Measurements from ENCODE around the gene EPHA3. TPM values are rescaled to one million over a fixed set of nuclear protein-coding genes. Genes with fewer than 3 reads are reported as not detected.

Gene EPHA3
- total RNA-seq, 1 experiment from 2014 or later = 0.74 TPM

DNA sequence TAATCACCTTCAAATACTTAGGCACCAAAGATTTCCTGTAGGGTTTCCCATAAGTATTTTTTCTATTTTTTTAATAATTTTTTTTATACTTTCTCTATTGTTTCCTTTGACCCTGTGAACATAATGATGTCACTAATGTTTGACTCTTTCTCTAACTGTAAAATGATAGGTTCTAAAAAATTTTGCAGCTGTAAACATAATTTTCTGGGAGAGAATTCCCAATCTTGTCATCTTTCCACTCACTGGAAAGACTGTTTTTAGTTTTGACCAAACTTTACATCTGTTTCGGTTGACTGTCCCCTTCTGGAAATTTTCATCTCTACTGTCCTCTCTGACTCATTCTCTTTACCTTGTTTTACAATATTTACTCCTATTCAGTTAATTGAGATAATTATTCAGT, 5.5 kb upstream of the EPHA3 start:
- TF ChIP-seq, protein P1, sequence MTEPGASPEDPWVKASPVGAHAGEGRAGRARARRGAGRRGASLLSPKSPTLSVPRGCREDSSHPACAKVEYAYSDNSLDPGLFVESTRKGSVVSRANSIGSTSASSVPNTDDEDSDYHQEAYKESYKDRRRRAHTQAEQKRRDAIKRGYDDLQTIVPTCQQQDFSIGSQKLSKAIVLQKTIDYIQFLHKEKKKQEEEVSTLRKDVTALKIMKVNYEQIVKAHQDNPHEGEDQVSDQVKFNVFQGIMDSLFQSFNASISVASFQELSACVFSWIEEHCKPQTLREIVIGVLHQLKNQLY (CRISPR knock-in tag; IDR thresholded peaks at IDR 0.05) = no peak
- TF ChIP-seq, protein P2, sequence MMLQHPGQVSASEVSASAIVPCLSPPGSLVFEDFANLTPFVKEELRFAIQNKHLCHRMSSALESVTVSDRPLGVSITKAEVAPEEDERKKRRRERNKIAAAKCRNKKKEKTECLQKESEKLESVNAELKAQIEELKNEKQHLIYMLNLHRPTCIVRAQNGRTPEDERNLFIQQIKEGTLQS (CRISPR knock-in tag; conservative IDR thresholded peaks at IDR 0.05) = no peak
- TF ChIP-seq, protein P3, sequence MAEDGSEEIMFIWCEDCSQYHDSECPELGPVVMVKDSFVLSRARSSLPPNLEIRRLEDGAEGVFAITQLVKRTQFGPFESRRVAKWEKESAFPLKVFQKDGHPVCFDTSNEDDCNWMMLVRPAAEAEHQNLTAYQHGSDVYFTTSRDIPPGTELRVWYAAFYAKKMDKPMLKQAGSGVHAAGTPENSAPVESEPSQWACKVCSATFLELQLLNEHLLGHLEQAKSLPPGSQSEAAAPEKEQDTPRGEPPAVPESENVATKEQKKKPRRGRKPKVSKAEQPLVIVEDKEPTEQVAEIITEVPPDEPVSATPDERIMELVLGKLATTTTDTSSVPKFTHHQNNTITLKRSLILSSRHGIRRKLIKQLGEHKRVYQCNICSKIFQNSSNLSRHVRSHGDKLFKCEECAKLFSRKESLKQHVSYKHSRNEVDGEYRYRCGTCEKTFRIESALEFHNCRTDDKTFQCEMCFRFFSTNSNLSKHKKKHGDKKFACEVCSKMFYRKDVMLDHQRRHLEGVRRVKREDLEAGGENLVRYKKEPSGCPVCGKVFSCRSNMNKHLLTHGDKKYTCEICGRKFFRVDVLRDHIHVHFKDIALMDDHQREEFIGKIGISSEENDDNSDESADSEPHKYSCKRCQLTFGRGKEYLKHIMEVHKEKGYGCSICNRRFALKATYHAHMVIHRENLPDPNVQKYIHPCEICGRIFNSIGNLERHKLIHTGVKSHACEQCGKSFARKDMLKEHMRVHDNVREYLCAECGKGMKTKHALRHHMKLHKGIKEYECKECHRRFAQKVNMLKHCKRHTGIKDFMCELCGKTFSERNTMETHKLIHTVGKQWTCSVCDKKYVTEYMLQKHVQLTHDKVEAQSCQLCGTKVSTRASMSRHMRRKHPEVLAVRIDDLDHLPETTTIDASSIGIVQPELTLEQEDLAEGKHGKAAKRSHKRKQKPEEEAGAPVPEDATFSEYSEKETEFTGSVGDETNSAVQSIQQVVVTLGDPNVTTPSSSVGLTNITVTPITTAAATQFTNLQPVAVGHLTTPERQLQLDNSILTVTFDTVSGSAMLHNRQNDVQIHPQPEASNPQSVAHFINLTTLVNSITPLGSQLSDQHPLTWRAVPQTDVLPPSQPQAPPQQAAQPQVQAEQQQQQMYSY (CRISPR knock-in tag; IDR thresholded peaks at IDR 0.05) = no peak
- TF ChIP-seq, protein P4, sequence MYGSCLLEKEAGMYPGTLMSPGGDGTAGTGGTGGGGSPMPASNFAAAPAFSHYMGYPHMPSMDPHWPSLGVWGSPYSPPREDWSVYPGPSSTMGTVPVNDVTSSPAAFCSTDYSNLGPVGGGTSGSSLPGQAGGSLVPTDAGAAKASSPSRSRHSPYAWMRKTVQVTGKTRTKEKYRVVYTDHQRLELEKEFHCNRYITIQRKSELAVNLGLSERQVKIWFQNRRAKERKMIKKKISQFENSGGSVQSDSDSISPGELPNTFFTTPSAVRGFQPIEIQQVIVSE (CRISPR knock-in tag; IDR thresholded peaks at IDR 0.05; ENCODE audit: borderline replicate concordance) = no peak
- no peak for TF ChIP-seq MXD4 (CRISPR knock-in tag; IDR thresholded peaks at IDR 0.05; ENCODE audit: borderline replicate concordance)
- TF ChIP-seq, protein P5, sequence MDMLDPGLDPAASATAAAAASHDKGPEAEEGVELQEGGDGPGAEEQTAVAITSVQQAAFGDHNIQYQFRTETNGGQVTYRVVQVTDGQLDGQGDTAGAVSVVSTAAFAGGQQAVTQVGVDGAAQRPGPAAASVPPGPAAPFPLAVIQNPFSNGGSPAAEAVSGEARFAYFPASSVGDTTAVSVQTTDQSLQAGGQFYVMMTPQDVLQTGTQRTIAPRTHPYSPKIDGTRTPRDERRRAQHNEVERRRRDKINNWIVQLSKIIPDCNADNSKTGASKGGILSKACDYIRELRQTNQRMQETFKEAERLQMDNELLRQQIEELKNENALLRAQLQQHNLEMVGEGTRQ (CRISPR knock-in tag; IDR thresholded peaks at IDR 0.05) = no peak
- TF ChIP-seq, protein P6, sequence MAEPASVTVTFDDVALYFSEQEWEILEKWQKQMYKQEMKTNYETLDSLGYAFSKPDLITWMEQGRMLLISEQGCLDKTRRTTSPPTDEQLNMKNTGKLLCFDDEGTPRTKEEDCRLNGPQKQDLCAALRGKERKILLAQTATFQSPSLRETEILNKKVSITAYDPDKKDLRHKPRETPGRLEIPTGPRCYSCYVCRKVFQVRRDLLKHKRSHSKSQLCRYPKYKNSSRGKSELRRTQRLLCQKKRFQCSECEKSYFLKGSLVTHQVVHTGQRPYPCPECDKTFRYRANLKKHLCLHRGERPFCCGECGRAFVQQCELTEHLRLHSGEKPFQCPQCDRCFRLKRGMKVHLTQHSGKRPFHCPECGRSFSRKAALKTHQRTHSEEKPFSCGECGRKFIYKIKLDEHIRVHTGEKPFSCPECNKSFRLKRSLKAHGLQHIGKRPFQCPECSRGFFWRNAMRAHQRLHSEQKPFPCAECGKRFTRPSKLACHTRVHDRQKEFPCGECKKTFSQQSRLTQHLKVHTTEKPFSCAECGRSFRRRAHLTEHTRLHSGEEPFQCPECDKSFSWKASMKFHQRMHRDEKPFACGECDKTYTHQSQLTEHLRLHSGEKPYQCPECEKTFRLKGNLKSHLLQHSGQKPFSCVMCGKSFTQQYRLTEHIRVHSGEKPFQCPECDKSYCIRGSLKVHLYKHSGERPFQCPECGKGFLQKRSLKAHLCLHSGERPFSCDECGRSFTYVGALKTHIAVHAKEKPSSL (CRISPR knock-in tag; conservative IDR thresholded peaks at IDR 0.05) = no peak
- TF ChIP-seq FOXJ3 (CRISPR knock-in tag; IDR thresholded peaks at IDR 0.05; ENCODE audit: borderline replicate concordance) = no peak
- TF ChIP-seq SMAD4 (CRISPR knock-in tag; IDR thresholded peaks at IDR 0.05) = no peak
- TF ChIP-seq, protein P7, sequence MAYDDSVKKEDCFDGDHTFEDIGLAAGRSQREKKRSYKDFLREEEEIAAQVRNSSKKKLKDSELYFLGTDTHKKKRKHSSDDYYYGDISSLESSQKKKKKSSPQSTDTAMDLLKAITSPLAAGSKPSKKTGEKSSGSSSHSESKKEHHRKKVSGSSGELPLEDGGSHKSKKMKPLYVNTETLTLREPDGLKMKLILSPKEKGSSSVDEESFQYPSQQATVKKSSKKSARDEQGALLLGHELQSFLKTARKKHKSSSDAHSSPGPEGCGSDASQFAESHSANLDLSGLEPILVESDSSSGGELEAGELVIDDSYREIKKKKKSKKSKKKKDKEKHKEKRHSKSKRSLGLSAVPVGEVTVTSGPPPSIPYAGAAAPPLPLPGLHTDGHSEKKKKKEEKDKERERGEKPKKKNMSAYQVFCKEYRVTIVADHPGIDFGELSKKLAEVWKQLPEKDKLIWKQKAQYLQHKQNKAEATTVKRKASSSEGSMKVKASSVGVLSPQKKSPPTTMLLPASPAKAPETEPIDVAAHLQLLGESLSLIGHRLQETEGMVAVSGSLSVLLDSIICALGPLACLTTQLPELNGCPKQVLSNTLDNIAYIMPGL (CRISPR knock-in tag; IDR thresholded peaks at IDR 0.05) = no peak
- TF ChIP-seq, protein P8, sequence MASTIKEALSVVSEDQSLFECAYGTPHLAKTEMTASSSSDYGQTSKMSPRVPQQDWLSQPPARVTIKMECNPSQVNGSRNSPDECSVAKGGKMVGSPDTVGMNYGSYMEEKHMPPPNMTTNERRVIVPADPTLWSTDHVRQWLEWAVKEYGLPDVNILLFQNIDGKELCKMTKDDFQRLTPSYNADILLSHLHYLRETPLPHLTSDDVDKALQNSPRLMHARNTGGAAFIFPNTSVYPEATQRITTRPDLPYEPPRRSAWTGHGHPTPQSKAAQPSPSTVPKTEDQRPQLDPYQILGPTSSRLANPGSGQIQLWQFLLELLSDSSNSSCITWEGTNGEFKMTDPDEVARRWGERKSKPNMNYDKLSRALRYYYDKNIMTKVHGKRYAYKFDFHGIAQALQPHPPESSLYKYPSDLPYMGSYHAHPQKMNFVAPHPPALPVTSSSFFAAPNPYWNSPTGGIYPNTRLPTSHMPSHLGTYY (CRISPR knock-in tag; IDR thresholded peaks at IDR 0.05) = no peak
- POLR2A ChIA-PET = no interaction called here
- Mint-ChIP-seq H3K27me3 (ENCODE audit: low read depth) (no peaks in the 10 kb centered on the region; the same call in 1 of the 2 replicates), H3K27ac (no peak overlapping the region), H3K36me3 (no peaks in the 10 kb centered on the region), H3K9me3 (no peaks in the 10 kb centered on the region), H3K4me1 (peaks cover 10% of the 10 kb centered on the region), H3K4me3 (no peak overlapping the region)
- DNase-seq (ENCODE audit: low spot score) (no peak), ATAC-seq (no peak)
- CTCF ChIA-PET = interaction anchor here (0.5 to 1.6 kb wide), 3 partner anchors 9 to 883 kb away, joined by 3 to 6 read pairs (median 3); no protein-coding TSS in a partner anchor

DNA sequence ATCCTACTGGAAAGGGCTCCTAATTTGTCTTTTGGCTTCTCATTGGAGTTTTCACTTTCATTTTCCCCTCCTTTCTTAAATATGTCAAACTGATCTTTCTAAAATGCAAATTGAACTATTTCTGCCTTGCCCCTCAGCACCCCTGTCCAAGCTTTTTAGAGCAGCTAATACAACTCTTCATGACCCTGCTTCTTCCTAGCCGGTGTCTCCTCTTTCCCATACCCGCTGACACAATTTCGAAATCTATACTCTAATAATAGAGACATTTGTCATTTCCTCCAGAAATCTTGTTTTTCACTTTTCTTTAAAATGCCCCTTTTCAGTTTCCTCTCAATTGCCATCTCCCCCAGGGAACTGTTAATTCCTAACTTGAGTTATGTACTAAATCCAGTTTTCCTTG, 2.9 kb upstream of the EPHA3 start:
- Mint-ChIP-seq H3K9me3 (no peaks in the 10 kb centered on the region), H3K27ac (no peak overlapping the region), H3K27me3 (ENCODE audit: low read depth) (no peaks in the 10 kb centered on the region; the same call in 1 of the 2 replicates), H3K4me3 (no peak overlapping the region), H3K36me3 (no peaks in the 10 kb centered on the region), H3K4me1 (peaks cover 22% of the 10 kb centered on the region)
- ChIA-PET POLR2A (no interaction called here), CTCF (no interaction called here)
- TF ChIP-seq ZNF671 (CRISPR knock-in tag; IDR thresholded peaks at IDR 0.05) = no peak
- no peak for TF ChIP-seq NR1H2 (CRISPR knock-in tag; IDR thresholded peaks at IDR 0.05)
- TF ChIP-seq, protein P8 (CRISPR knock-in tag; IDR thresholded peaks at IDR 0.05) = no peak
- TF ChIP-seq OVOL2 (CRISPR knock-in tag; IDR thresholded peaks at IDR 0.05; ENCODE audit: borderline replicate concordance) = no peak
- TF ChIP-seq GABPB1 (CRISPR knock-in tag; IDR thresholded peaks at IDR 0.05) = no peak
- TF ChIP-seq SMAD4 (CRISPR knock-in tag; IDR thresholded peaks at IDR 0.05) = no peak
- no peak for ATAC-seq
- no peak for DNase-seq (ENCODE audit: low spot score)

Measured in WTC11 (cell line).